Naive thymus-derived CD4-positive, alpha-beta T cell (primary cell): ENCODE data around the gene CCDC191. TPM values are rescaled to one million over a fixed set of nuclear protein-coding genes. Genes with fewer than 3 reads are reported as not detected.
A peak's percentile ranks its signal among the peaks of the same experiment; 100 is the strongest.

Experiments used
- ATAC-seq: fragments of 150-1000 bp; cut with Tn5 transposase; 2 replicates; pipeline ENCODE4 v1.10.0; 2021; ENCODE audit warnings: mild to moderate bottlenecking, moderate library complexity
- CTCF ChIA-PET: fragments of 350-600 bp; sonication (Branson Sonifier 250); formaldehyde crosslinking; loops from one replicate; lab custom pipeline; 2021; ENCODE audit warnings: antibody characterized with exemption; lab: Charles Lee
- POLR2A ChIA-PET: fragments of 350-600 bp; sonication (Branson Sonifier 250); formaldehyde crosslinking; loops from one replicate; lab custom pipeline; 2021; ENCODE audit warnings: antibody characterized with exemption, inconsistent platforms; lab: Charles Lee
- DNase-seq, 9 donors: peaks; one replicate each; pipeline versions ENCODE4 v3.0.0 to v3.0.0-alpha.2; 2020 to 2022; ENCODE audit warnings: mixed read lengths in 1 of 9
- H3K27ac ChIP-seq: one replicate; pipeline ENCODE4 v1.7.0; 2013; ENCODE audit warnings: mild to moderate bottlenecking, low read depth, low read length, moderate library complexity
- H3K27me3 ChIP-seq, 2 donors: one replicate each; pipeline ENCODE4 v1.7.0; 2013; ENCODE audit warnings: low read length in 2 of 2, mild to moderate bottlenecking in 2 of 2, moderate library complexity in 2 of 2; ENCODE audit not compliant: control insufficient read depth in 2 of 2, insufficient read depth in 2 of 2
- H3K36me3 ChIP-seq, 3 experiments: 1 replicate in 2 of 3; 2 replicates in 1 of 3; pipeline ENCODE4 v1.7.0; 2013; ENCODE audit warnings: low read length in 3 of 3, mild to moderate bottlenecking in 3 of 3, moderate library complexity in 1 of 3; ENCODE audit not compliant: insufficient read depth in 3 of 3, control insufficient read depth in 2 of 3
- H3K4me1 ChIP-seq, 2 donors: one replicate each; pipeline ENCODE4 v1.7.0; 2013; ENCODE audit warnings: low read length in 2 of 2, mild to moderate bottlenecking in 2 of 2, moderate library complexity in 1 of 2; ENCODE audit not compliant: control insufficient read depth in 2 of 2, insufficient read depth in 2 of 2
- H3K4me3 ChIP-seq: 2 replicates; pipeline ENCODE4 v1.7.0; 2013; ENCODE audit warnings: mild to moderate bottlenecking, low read length
- H3K9me3 ChIP-seq, 3 experiments: 1 replicate in 2 of 3; 2 replicates in 1 of 3; pipeline ENCODE4 v1.7.0; 2013; ENCODE audit warnings: low read length in 3 of 3; ENCODE audit not compliant: control insufficient read depth in 2 of 3
- H3K27ac Mint-ChIP-seq, 9 donors: one replicate each; pipeline ENCODE4 v1.8.0; 2020 to 2022; ENCODE audit warnings: mixed read lengths in 9 of 9, mild to moderate bottlenecking in 8 of 9, moderate library complexity in 5 of 9, inconsistent platforms in 2 of 9
- H3K27me3 Mint-ChIP-seq, 5 donors: one replicate each; pipeline ENCODE4 v1.8.0; 2021 to 2022; ENCODE audit warnings: mixed read lengths in 5 of 5, mild to moderate bottlenecking in 1 of 5
- H3K36me3 Mint-ChIP-seq, 5 donors: one replicate each; pipeline ENCODE4 v1.8.0; 2020 to 2022; ENCODE audit warnings: mixed read lengths in 5 of 5, mild to moderate bottlenecking in 3 of 5, inconsistent platforms in 1 of 5
- H3K4me1 Mint-ChIP-seq, 7 donors: one replicate each; pipeline ENCODE4 v1.8.0; 2020 to 2022; ENCODE audit warnings: mixed read lengths in 7 of 7, mild to moderate bottlenecking in 3 of 7, inconsistent platforms in 1 of 7
- H3K4me3 Mint-ChIP-seq, 10 donors: one replicate each; pipeline ENCODE4 v1.8.0; 2020 to 2022; ENCODE audit warnings: mild to moderate bottlenecking in 10 of 10, mixed read lengths in 10 of 10, moderate library complexity in 6 of 10, inconsistent platforms in 2 of 10
- H3K9me3 Mint-ChIP-seq, 11 donors: one replicate each; pipeline ENCODE4 v1.8.0; 2020 to 2022; ENCODE audit warnings: mixed read lengths in 11 of 11, mild to moderate bottlenecking in 4 of 11, inconsistent platforms in 1 of 11, moderate library complexity in 1 of 11
- intact Hi-C, 2 donors: fragments of 100-400 bp; cut with micrococcal nuclease; formaldehyde crosslinking; loops; one replicate each; pipeline ENCODE4 v1.15.1; 2023
- polyA plus RNA-seq, 2 donors: library from polyadenylated mRNA; unstranded; fragments of 300-500 nt; fragmentation: Illumina TruSeq; gene quantifications; one replicate each; pipeline ENCODE4 v1.2.3, GENCODE V29; 2021
- total RNA-seq, 6 experiments: library from RNA in 5 of 6; stranded (reverse) in 5 of 6; gene quantifications; 1 replicate in 5 of 6; 2 replicates in 1 of 6; pipeline ENCODE4 v1.2.3 and lab custom pipeline; 2021 to 2026

CCDC191 gene
- total and polyA plus RNA-seq, 7 experiments from 2014 or later = 1.4 to 8.8 (median 5.0) TPM

- Histone ChIP-seq H3K36me3 (no peaks in the 10 kb centered on the region), H3K9me3 (no peaks in the 10 kb centered on the region), H3K27me3 (no peaks in the 10 kb centered on the region), H3K4me1 (no peaks in the 10 kb centered on the region), H3K4me3 (no peak overlapping the region), H3K27ac (no peak overlapping the region)
- Mint-ChIP-seq H3K9me3 (peaks cover 0 to 3% (median 0%) of the 10 kb centered on the region in 11 donors), H3K27me3 (peaks cover 0 to 23% (median 0%) of the 10 kb centered on the region in 5 donors), H3K4me1 (peaks cover 0 to 5% (median 4%) of the 10 kb centered on the region in 7 donors), H3K27ac (no peak overlapping the region), H3K36me3 (peaks cover 0 to 4% (median under 1%) of the 10 kb centered on the region in 5 donors), H3K4me3 (no peak overlapping the region)
- DNase-seq = no peak
- CTCF ChIA-PET = no interaction called here
- intact Hi-C loops = no loop called here
- POLR2A ChIA-PET = no interaction called here
- no peak for ATAC-seq
These were observed 37.3 kb upstream of the CCDC191 start for GRCh38 chr3:114093596-114093995.

GRCh38 chr3:114093016-114093380 lies 36.7 kb upstream of the CCDC191 start:
- Histone ChIP-seq H3K27ac (no peak overlapping the region), H3K4me3 (no peak overlapping the region), H3K27me3 (no peaks in the 10 kb centered on the region), H3K4me1 (no peaks in the 10 kb centered on the region), H3K9me3 (no peaks in the 10 kb centered on the region), H3K36me3 (no peaks in the 10 kb centered on the region)
- Mint-ChIP-seq H3K27me3 (peaks cover 0 to 23% (median 0%) of the 10 kb centered on the region in 5 donors), H3K4me1 (peaks cover 0 to 5% (median 4%) of the 10 kb centered on the region in 7 donors), H3K4me3 (no peak overlapping the region), H3K9me3 (peaks cover 0 to 3% (median 0%) of the 10 kb centered on the region in 11 donors), H3K36me3 (peaks cover 0 to 5% (median 4%) of the 10 kb centered on the region in 5 donors), H3K27ac (no peak overlapping the region)
- intact Hi-C loops = no loop called here
- CTCF ChIA-PET = no interaction called here
- POLR2A ChIA-PET = no interaction called here
- ATAC-seq (no peak), DNase-seq (no peak)

- no peak overlapping the region for H3K27ac Mint-ChIP-seq
- peaks cover 0 to 3% (median 0%) of the 10 kb centered on the region in 11 donors for H3K9me3 Mint-ChIP-seq
- Histone ChIP-seq H3K4me3 (no peak overlapping the region), H3K27ac (no peak overlapping the region), H3K27me3 (no peaks in the 10 kb centered on the region), H3K4me1 (no peaks in the 10 kb centered on the region), H3K36me3 (no peaks in the 10 kb centered on the region), H3K9me3 (no peaks in the 10 kb centered on the region)
- ChIA-PET CTCF (no interaction called here), POLR2A (no interaction called here)
- peaks cover 0 to 20% (median 0%) of the 10 kb centered on the region in 5 donors for H3K27me3 Mint-ChIP-seq
- H3K36me3 Mint-ChIP-seq = peaks cover 3 to 11% (median 10%) of the 10 kb centered on the region in 5 donors
- ATAC-seq (peak; percentile 63), DNase-seq (no peak)
- H3K4me3 Mint-ChIP-seq = no peak overlapping the region
- H3K4me1 Mint-ChIP-seq = peaks cover 0 to 5% (median 4%) of the 10 kb centered on the region in 7 donors
- intact Hi-C loops = no loop called here
These were observed 36.1 kb upstream of the CCDC191 start for GRCh38 chr3:114092151-114093015.

GRCh38 chr3:114089675-114090074 lies 33.3 kb upstream of the CCDC191 start:
- Histone ChIP-seq H3K27ac (no peak overlapping the region), H3K4me3 (no peak overlapping the region), H3K4me1 (no peaks in the 10 kb centered on the region), H3K36me3 (peaks cover 0 to 23% (median 0%) of the 10 kb centered on the region in 3 experiments), H3K27me3 (no peaks in the 10 kb centered on the region), H3K9me3 (no peaks in the 10 kb centered on the region)
- intact Hi-C loops = no loop called here
- POLR2A ChIA-PET = interaction anchor here (0.8 kb wide), 1 partner anchor 33 kb away, joined by 3 read pairs; no protein-coding TSS in a partner anchor
- H3K9me3 Mint-ChIP-seq = peaks cover 0 to 3% (median 0%) of the 10 kb centered on the region in 11 donors
- ATAC-seq (no peak), DNase-seq (no peak)
- peaks cover 0 to 5% (median 4%) of the 10 kb centered on the region in 7 donors for H3K4me1 Mint-ChIP-seq
- no peak overlapping the region for H3K27ac Mint-ChIP-seq
- peaks cover 18 to 35% (median 33%) of the 10 kb centered on the region in 5 donors for H3K36me3 Mint-ChIP-seq
- CTCF ChIA-PET = interaction anchor here (0.7 kb wide), 1 partner anchor 281 kb away, joined by 3 read pairs; no protein-coding TSS in a partner anchor
- H3K4me3 Mint-ChIP-seq = no peak overlapping the region
- H3K27me3 Mint-ChIP-seq = peaks cover 0 to 20% (median 0%) of the 10 kb centered on the region in 5 donors

- peaks cover 21 to 66% (median 48%) of the 10 kb centered on the region in 5 donors for H3K36me3 Mint-ChIP-seq
- no peaks in the 10 kb centered on the region for H3K4me1 ChIP-seq
- H3K4me3 Mint-ChIP-seq = no peak overlapping the region
- POLR2A ChIA-PET = no interaction called here
- H3K4me1 Mint-ChIP-seq = no peaks in the 10 kb centered on the region
- intact Hi-C loops = no loop called here
- H3K27ac Mint-ChIP-seq = no peak overlapping the region
- no peak overlapping the region for H3K4me3 ChIP-seq
- no peaks in the 10 kb centered on the region for H3K9me3 ChIP-seq
- CTCF ChIA-PET = no interaction called here
- H3K27ac ChIP-seq = no peak overlapping the region
- no peaks in the 10 kb centered on the region for H3K27me3 ChIP-seq
- ATAC-seq (no peak), DNase-seq (no peak)
- no peaks in the 10 kb centered on the region for H3K9me3 Mint-ChIP-seq
- peaks cover 0 to 48% (median 6%) of the 10 kb centered on the region in 3 experiments for H3K36me3 ChIP-seq
- H3K27me3 Mint-ChIP-seq = no peaks in the 10 kb centered on the region
These were observed 30.0 kb upstream of the CCDC191 start for GRCh38 chr3:114086356-114086755.

- no peak overlapping the region for H3K4me3 ChIP-seq
- no peak overlapping the region for H3K27ac ChIP-seq
- no peaks in the 10 kb centered on the region for H3K4me1 Mint-ChIP-seq
- H3K36me3 ChIP-seq = peaks cover 3 to 76% (median 12%) of the 10 kb centered on the region in 3 experiments
- CTCF ChIA-PET = no interaction called here
- POLR2A ChIA-PET = no interaction called here
- no peaks in the 10 kb centered on the region for H3K9me3 ChIP-seq
- H3K4me1 ChIP-seq = no peaks in the 10 kb centered on the region
- peak overlapping the region in 1 of 9 donors; percentile 27 for H3K27ac Mint-ChIP-seq
- H3K27me3 Mint-ChIP-seq = no peaks in the 10 kb centered on the region
- no peaks in the 10 kb centered on the region for H3K27me3 ChIP-seq
- H3K9me3 Mint-ChIP-seq = no peaks in the 10 kb centered on the region
- peaks cover 28 to 90% (median 59%) of the 10 kb centered on the region in 5 donors for H3K36me3 Mint-ChIP-seq
- no peak overlapping the region for H3K4me3 Mint-ChIP-seq
- DNase-seq = no peak
- no peak for ATAC-seq
- intact Hi-C loops = no loop called here
These were observed 26.8 kb upstream of the CCDC191 start for GRCh38 chr3:114083112-114083511.
